GM18909 (cell line): Measurements from ENCODE around the gene ARMC5.

Experiments
- ATAC-seq: cut with Tn5 transposase; IDR thresholded peaks from one replicate; pipeline ENCODE4 v1.9.1; 2021; ENCODE audit warnings: mild to moderate bottlenecking; ENCODE audit not compliant: unreplicated experiment, poor library complexity

The ARMC5 gene

GRCh38 chr16:31459687-31460581 is 633 bp downstream of the ARMC5 start:
- ATAC-seq: peak; percentile 75

GRCh38 chr16:31460582-31461002 is 1.3 kb downstream of the ARMC5 start:
- ATAC-seq: no peak

- ATAC-seq: no peak
Measured at GRCh38 chr16:31461201-31461920, 2.1 kb downstream of the ARMC5 start.

- ATAC-seq: no peak
Measured at GRCh38 chr16:31461921-31462804, 2.9 kb downstream of the ARMC5 start.

- ATAC-seq: no peak
Measured at GRCh38 chr16:31464348-31464769, 5.1 kb downstream of the ARMC5 start.

- ATAC-seq: no peak
Measured at GRCh38 chr16:31464781-31465260, 5.5 kb downstream of the ARMC5 start.

- ATAC-seq: no peak
Measured at GRCh38 chr16:31465788-31466370, 6.6 kb downstream of the ARMC5 start.

- no peak for ATAC-seq
Measured at GRCh38 chr16:31466381-31466841, 7.1 kb downstream of the ARMC5 start.

GRCh38 chr16:31467151-31467773 is 8.0 kb downstream of the ARMC5 start:
- peak; percentile 65 for ATAC-seq

- no peak for ATAC-seq
Measured at GRCh38 chr16:31467858-31468257, 8.6 kb downstream of the ARMC5 start.

GRCh38 chr16:31470615-31471014 is 11.3 kb downstream of the ARMC5 start:
- no peak for ATAC-seq

- no peak for ATAC-seq
Measured at GRCh38 chr16:31471241-31471874, 12.1 kb downstream of the ARMC5 start.

GRCh38 chr16:31471875-31472708 is 12.8 kb downstream of the ARMC5 start, which contains the start of gene TGFB1I1:
TSS of gene TGFB1I1 (plus strand) at chr16:31472152. CDS start at chr16:31472189, 37 bp downstream.
- ATAC-seq: no peak

- ATAC-seq: peak; percentile 70
Measured at GRCh38 chr16:31472709-31473203, 13.5 kb downstream of the ARMC5 start.

- ATAC-seq: no peak
Measured at GRCh38 chr16:31473264-31473984, 14.1 kb downstream of the ARMC5 start.

- no peak for ATAC-seq
Measured at GRCh38 chr16:31474173-31474714, 14.9 kb downstream of the ARMC5 start.
